Gastrocnemius medialis (tissue), 4 donors: ENCODE measurements around the gene PCGF1. TPM values are rescaled to one million over a fixed set of nuclear protein-coding genes. Genes with fewer than 3 reads are reported as not detected.

Source experiments
- ATAC-seq, 2 donors: fragments of 150-250 bp; one replicate each; pipeline ENCODE4 v1.9.1; 2016
- DNase-seq, 2 donors: peaks; one replicate each; pipeline ENCODE4 v3.0.0-alpha.2; 2019
- H3K27ac ChIP-seq, 4 donors: fragments of 200-600 bp; sonication (generic); 1 replicate in 1 of 4; 2 replicates in 3 of 4; pipeline ENCODE4 v1.5.1; 2016 to 2018; ENCODE audit warnings: mild to moderate bottlenecking in 2 of 4, moderate library complexity in 1 of 4
- H3K27me3 ChIP-seq, 3 donors: fragments of 200-600 bp; sonication (generic) in 2 of 3; 1 replicate in 1 of 3; 2 replicates in 2 of 3; pipeline versions ENCODE4 v1.5.1 to v1.6.0; 2016 to 2019; ENCODE audit warnings: mild to moderate bottlenecking in 1 of 3, moderate library complexity in 1 of 3
- H3K36me3 ChIP-seq, 2 donors: fragments of 200-600 bp; sonication (generic) in 1 of 2; one replicate each; pipeline ENCODE4 v1.5.1; 2017 to 2018
- H3K4me1 ChIP-seq, 2 donors: fragments of 200-600 bp; sonication (generic) in 1 of 2; one replicate each; pipeline ENCODE4 v1.5.1; 2016 to 2017; ENCODE audit warnings: mild to moderate bottlenecking in 2 of 2
- H3K4me3 ChIP-seq, 4 donors: fragments of 200-600 bp; sonication (generic) in 3 of 4; 1 replicate in 1 of 4; 2 replicates in 3 of 4; pipeline ENCODE4 v1.5.1; 2016 to 2019; ENCODE audit warnings: mild to moderate bottlenecking in 2 of 4
- H3K9me3 ChIP-seq, 3 donors: fragments of 200-600 bp; sonication (generic) in 2 of 3; 1 replicate in 1 of 3; 2 replicates in 2 of 3; pipeline ENCODE4 v1.5.1; 2016 to 2019
- POLR2A ChIP-seq, 2 donors: fragments of 450-650 bp; IDR thresholded peaks; one replicate each; pipeline ENCODE4 v1.6.1; 2017; ENCODE audit warnings: antibody characterized with exemption in 2 of 2, mild to moderate bottlenecking in 2 of 2, moderate library complexity in 2 of 2
- in situ Hi-C, 4 donors: fragments of 200-750 bp; cut with MboI; loops; one replicate each; pipeline versions ENCODE4 v1.15.0 to v1.8.0; 2017; ENCODE audit warnings: low sequenced_read_pairs in 4 of 4
- intact Hi-C: fragments of 100-400 bp; cut with DNase I; formaldehyde crosslinking; loops from one replicate; pipeline ENCODE4 v1.15.1; 2023; ENCODE audit warnings: low total_unique reads
- total RNA-seq, 4 donors: library from RNA; depleted of rRNA; stranded (reverse); fragments of >200 nt; gene quantifications; one replicate each; pipeline versions ENCODE4 v1.1.0 to v1.2.3, GENCODE V29; 2016
- TF ChIP-seq, protein P1 (sequence below), 5 experiments: fragments of 450-650 bp in 3 of 5; fragments of 200-600 bp in 2 of 5; sonication (generic) in 2 of 5; IDR thresholded peaks in 4 of 5; conservative IDR thresholded peaks in 1 of 5; 1 replicate in 4 of 5; 2 replicates in 1 of 5; pipeline ENCODE4 v1.5.1; 2016 to 2019; ENCODE audit warnings: antibody characterized with exemption in 5 of 5, mild to moderate bottlenecking in 3 of 5, moderate library complexity in 3 of 5

PCGF1 gene
- total RNA-seq, 4 donors from 2014 or later, result 14.2 to 23.6 (median 20.0) TPM

DNA sequence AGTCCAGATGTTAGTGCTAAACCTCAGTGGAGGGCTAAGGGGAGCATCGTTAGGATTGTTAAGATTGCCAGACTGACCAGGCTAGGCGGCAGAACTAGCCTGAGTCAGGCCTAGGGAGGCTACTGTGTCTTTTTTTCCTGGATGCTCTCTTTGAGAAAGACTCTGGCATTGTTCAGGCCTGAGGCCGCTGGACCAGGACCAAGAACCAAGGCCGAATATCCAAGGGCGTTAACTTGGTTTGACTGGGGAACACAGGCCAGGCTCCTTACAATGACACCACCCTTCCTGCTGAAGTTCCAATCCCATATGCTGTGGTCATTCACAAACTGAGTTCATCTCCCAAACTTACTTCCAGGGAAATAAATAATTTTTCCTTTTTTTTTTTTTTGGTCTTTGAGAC is 32.8 kb upstream of the PCGF1 start:
- in situ Hi-C loops (loop anchor here in 1 of 4 donors (25.0 kb wide), 1 partner anchor 1303 kb away; the partner anchor contains the start of genes CCT7 and PRADC1), intact Hi-C loops (no loop called here)
- H3K4me1 ChIP-seq, result peaks cover 0 to 6% of the 10 kb centered on the region in 2 donors
- TF ChIP-seq, protein P1, sequence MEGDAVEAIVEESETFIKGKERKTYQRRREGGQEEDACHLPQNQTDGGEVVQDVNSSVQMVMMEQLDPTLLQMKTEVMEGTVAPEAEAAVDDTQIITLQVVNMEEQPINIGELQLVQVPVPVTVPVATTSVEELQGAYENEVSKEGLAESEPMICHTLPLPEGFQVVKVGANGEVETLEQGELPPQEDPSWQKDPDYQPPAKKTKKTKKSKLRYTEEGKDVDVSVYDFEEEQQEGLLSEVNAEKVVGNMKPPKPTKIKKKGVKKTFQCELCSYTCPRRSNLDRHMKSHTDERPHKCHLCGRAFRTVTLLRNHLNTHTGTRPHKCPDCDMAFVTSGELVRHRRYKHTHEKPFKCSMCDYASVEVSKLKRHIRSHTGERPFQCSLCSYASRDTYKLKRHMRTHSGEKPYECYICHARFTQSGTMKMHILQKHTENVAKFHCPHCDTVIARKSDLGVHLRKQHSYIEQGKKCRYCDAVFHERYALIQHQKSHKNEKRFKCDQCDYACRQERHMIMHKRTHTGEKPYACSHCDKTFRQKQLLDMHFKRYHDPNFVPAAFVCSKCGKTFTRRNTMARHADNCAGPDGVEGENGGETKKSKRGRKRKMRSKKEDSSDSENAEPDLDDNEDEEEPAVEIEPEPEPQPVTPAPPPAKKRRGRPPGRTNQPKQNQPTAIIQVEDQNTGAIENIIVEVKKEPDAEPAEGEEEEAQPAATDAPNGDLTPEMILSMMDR (IDR thresholded peaks at IDR 0.05 in 4 of 5, conservative IDR thresholded peaks at IDR 0.05 in 1 of 5), result no peak
- TF ChIP-seq POLR2A (IDR thresholded peaks at IDR 0.05), result no peak
- H3K36me3 ChIP-seq, result no peaks in the 10 kb centered on the region
- H3K27me3 ChIP-seq, result no peaks in the 10 kb centered on the region
- peak overlapping the region in 1 of 4 donors; percentile 18 for H3K27ac ChIP-seq
- peak in 1 of 2 donors; percentile 54 for DNase-seq
- peak; percentile 56 to 68 for ATAC-seq
- no peaks in the 10 kb centered on the region for H3K9me3 ChIP-seq
- no peak overlapping the region for H3K4me3 ChIP-seq

- Histone ChIP-seq H3K27me3 (no peaks in the 10 kb centered on the region), H3K9me3 (no peaks in the 10 kb centered on the region), H3K27ac (no peak overlapping the region), H3K4me1 (peaks cover 0 to 6% of the 10 kb centered on the region in 2 donors), H3K36me3 (no peaks in the 10 kb centered on the region), H3K4me3 (no peak overlapping the region)
- intact Hi-C loops (no loop called here), in situ Hi-C loops (loop anchor here in 1 of 4 donors (25.0 kb wide), 1 partner anchor 1302 kb away; the partner anchor contains the start of genes CCT7 and PRADC1)
- no peak for DNase-seq
- TF ChIP-seq POLR2A (IDR thresholded peaks at IDR 0.05), result no peak
- TF ChIP-seq, protein P1 (IDR thresholded peaks at IDR 0.05 in 4 of 5, conservative IDR thresholded peaks at IDR 0.05 in 1 of 5), result no peak
- no peak for ATAC-seq
These were observed 31.4 kb upstream of the PCGF1 start for GRCh38 chr2:74538881-74539339.

DNA sequence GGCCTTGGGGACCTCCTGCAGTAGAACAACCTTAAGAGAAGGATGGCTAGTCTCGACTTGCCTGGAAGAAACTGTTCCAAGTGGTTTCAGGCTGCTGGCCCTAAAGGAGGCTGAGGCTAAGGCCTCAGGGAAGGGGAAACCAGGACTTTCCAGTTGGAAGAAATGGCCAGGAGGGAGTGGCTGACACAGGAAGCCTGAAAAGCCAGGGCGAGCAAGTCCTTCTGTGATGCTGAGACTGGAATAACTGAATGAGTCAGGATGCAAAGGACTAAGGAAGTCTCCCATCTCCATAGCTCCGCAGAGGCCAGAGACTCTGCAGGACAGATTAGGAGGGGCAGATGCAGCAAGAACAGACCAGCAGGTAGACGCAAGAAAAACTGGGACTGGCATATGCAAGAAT is 29.6 kb upstream of the PCGF1 start:
- Histone ChIP-seq H3K27me3 (no peaks in the 10 kb centered on the region), H3K9me3 (no peaks in the 10 kb centered on the region), H3K4me3 (no peak overlapping the region), H3K4me1 (peaks cover 0 to 6% of the 10 kb centered on the region in 2 donors), H3K27ac (no peak overlapping the region), H3K36me3 (peaks cover 0 to 11% of the 10 kb centered on the region in 2 donors)
- DNase-seq (no peak), ATAC-seq (no peak)
- in situ Hi-C loops (loop anchor here in 1 of 4 donors (25.0 kb wide), 1 partner anchor 1300 kb away; the partner anchor contains the start of genes CCT7 and PRADC1), intact Hi-C loops (no loop called here)
- TF ChIP-seq POLR2A (IDR thresholded peaks at IDR 0.05), result no peak

DNA sequence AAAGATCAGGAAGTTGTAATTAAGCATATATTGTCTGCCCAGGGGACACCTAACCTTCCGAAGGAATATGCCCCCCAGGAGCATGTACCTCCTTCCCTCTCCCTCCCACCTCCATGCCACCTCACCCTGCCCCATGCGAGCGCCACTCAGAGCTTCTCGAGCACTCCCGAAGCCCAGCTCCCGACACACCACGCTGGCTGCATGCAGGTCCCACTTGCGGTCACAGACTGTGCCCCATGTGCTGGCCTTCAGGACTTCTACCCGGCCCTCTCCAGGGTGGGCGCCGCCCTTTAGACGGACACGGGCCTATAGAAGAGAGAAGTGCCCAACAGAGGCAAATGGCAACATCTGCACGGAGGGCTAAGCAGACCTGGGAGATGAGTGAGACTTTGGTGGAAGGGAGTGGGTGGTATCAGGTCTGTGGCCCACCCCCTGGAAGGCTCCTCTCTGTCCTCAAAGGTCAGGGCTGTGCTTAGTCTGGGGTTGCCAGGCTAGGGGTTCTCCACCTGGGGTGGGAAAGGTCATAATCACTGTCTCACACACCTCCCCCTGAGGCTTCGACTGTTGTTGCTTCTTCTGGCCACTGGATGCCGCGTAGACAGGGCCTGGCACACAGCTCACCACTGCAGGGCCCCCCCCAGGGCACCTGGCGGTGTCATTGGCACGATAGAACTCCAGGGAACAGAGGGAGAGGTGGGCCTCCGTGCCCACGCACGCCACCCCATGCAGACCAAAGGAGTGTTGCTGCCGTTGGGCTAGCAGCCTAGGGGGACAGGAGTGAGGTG is 28.9 kb upstream of the PCGF1 start:
- ATAC-seq (no peak), DNase-seq (no peak)
- Histone ChIP-seq H3K36me3 (peaks cover 0 to 18% of the 10 kb centered on the region in 2 donors), H3K27ac (no peak overlapping the region), H3K4me3 (no peak overlapping the region), H3K4me1 (peaks cover 0 to 8% of the 10 kb centered on the region in 2 donors), H3K27me3 (no peaks in the 10 kb centered on the region), H3K9me3 (no peaks in the 10 kb centered on the region)
- in situ Hi-C loops, result loop anchor here in 1 of 4 donors (25.0 kb wide), 1 partner anchor 1299 kb away; the partner anchor contains the start of genes CCT7 and PRADC1
- intact Hi-C loops, result no loop called here
- TF ChIP-seq, protein P1 (IDR thresholded peaks at IDR 0.05 in 4 of 5, conservative IDR thresholded peaks at IDR 0.05 in 1 of 5), result no peak
- no peak for TF ChIP-seq POLR2A (IDR thresholded peaks at IDR 0.05)

GRCh38 chr2:74535440-74535965 is 28.0 kb upstream of the PCGF1 start:
- in situ Hi-C loops, result loop anchor here in 1 of 4 donors (25.0 kb wide), 1 partner anchor 1298 kb away; the partner anchor contains the start of genes CCT7 and PRADC1
- intact Hi-C loops, result no loop called here

More at GRCh38 chr2:74535440-74535965, 28.0 kb upstream of the PCGF1 start:
- Histone ChIP-seq H3K27ac (no peak overlapping the region), H3K4me1 (peaks cover 7 to 9% of the 10 kb centered on the region in 2 donors), H3K27me3 (no peaks in the 10 kb centered on the region), H3K9me3 (no peaks in the 10 kb centered on the region), H3K4me3 (no peak overlapping the region), H3K36me3 (peaks cover 0 to 19% of the 10 kb centered on the region in 2 donors)
- ATAC-seq (no peak), DNase-seq (no peak)
- no peak for TF ChIP-seq POLR2A (IDR thresholded peaks at IDR 0.05)
- TF ChIP-seq, protein P1 (IDR thresholded peaks at IDR 0.05 in 4 of 5, conservative IDR thresholded peaks at IDR 0.05 in 1 of 5), result no peak
